ENCODE data around the gene PSG1.
"Not testable (repeated sequence)": the region's sequence is repeated elsewhere in the genome, so short reads cannot be mapped to it uniquely, and the experiment has no call there.

The PSG1 gene

DNA sequence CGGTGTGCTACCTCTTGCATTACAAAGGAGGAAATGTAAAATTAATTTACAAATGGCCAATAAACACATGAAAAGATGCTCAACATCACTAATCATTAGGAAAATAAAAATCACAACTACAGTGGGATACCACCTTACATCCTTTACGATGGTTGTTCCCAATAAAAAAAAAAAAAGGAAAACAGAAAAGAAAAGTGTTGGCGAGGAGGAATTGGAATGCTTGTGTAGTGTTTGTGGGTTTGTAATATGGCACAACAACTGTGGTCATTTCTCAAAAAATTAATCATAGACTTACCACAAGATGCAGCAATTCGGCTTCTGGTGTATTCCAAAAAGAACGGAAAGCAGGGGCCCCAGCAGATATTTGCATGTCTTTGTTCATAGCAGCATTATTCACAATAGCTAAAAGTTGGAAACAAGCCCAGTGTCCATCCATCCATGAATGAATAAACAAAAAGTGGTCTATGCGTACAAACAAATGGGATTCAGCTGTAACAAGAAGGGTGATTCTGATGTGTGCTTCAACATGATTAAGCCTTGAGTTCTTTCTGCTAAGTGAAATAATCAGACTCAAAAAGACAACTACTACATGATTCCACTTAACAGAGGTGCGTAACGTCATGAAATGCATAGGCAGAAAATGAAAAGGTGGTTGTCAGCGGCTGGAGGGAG lies 58.1 kb downstream of the PSG1 start:
- not testable (repeated sequence) for DNase-seq (ENCODE audit: low read depth in 2 of 2)

- DNase-seq (ENCODE audit: low read depth in 2 of 2) = not testable (repeated sequence)
Observed at GRCh38 chr19:42819960-42820650, 59.4 kb downstream of the PSG1 start.

- DNase-seq (ENCODE audit: low read depth in 2 of 2) = no peak
Observed at GRCh38 chr19:42816894-42817293, 62.6 kb downstream of the PSG1 start.

Measured in stimulated activated CD4-positive, alpha-beta T cell treated with anti-CD3 and anti-CD28 coated beads, Interleukin-4, amount 100 ng/mL, for 48 hours (primary cell).